H1 (cell line): ENCODE measurements around the gene MACROH2A1. TPM values are rescaled to one million over a fixed set of nuclear protein-coding genes. Genes with fewer than 3 reads are reported as not detected.

Experiments
- CTCF ChIA-PET: fragments of 300-600 bp; sonication (Branson Sonifier 250); formaldehyde crosslinking; loops from one replicate; lab custom pipeline; 2021; ENCODE audit not compliant: partially characterized antibody; lab: Charles Lee
- POLR2A ChIA-PET: fragments of 300-600 bp; sonication (Branson Sonifier 250); formaldehyde crosslinking; loops from one replicate; lab custom pipeline; 2021; ENCODE audit warnings: inconsistent platforms; ENCODE audit not compliant: partially characterized antibody; lab: Charles Lee
- DNase-seq, 2 experiments: peaks; one replicate each; pipeline versions ENCODE4 v3.0.0 to v3.0.0-alpha.2; 2010 to 2022; ENCODE audit warnings: low spot score in 2 of 2, low read depth in 1 of 2, mixed read lengths in 1 of 2
- FAIRE-seq: peaks from 2 replicates; lab custom pipeline; 2011; peaks lifted over from hg19 to GRCh38; lab: Jason Lieb, UNC
- H2AFZ ChIP-seq: 2 replicates; pipeline ENCODE4 v1.8.1; 2012; ENCODE audit warnings: low read length, inconsistent platforms
- H2AK5ac ChIP-seq: 2 replicates; pipeline ENCODE4 v1.6.1; 2013; ENCODE audit warnings: low read depth, low read length
- H2BK120ac ChIP-seq: replicated peaks from 2 replicates; pipeline ENCODE3; 2013; ENCODE audit warnings: low read depth, low read length, inconsistent platforms
- H2BK12ac ChIP-seq: 2 replicates; pipeline ENCODE4 v1.6.1; 2013; ENCODE audit warnings: low read depth, low read length
- H2BK15ac ChIP-seq: 2 replicates; pipeline ENCODE4 v1.6.1; 2013; ENCODE audit warnings: low read length
- H2BK20ac ChIP-seq: 2 replicates; pipeline ENCODE4 v1.6.1; 2013; ENCODE audit warnings: low read length
- H2BK5ac ChIP-seq: 2 replicates; pipeline ENCODE4 v1.6.1; 2013; ENCODE audit warnings: low read depth, low read length
- H3K14ac ChIP-seq: 2 replicates; pipeline ENCODE4 v1.6.1; 2013; ENCODE audit warnings: inconsistent platforms; ENCODE audit not compliant: insufficient read length
- H3K18ac ChIP-seq: 2 replicates; pipeline ENCODE4 v1.6.1; 2013; ENCODE audit warnings: low read length; ENCODE audit errors: extremely low read depth
- H3K23ac ChIP-seq: 2 replicates; pipeline ENCODE4 v1.6.1; 2013; ENCODE audit warnings: inconsistent platforms; ENCODE audit not compliant: insufficient read length
- H3K23me2 ChIP-seq: 2 replicates; pipeline ENCODE4 v1.6.1; 2013; ENCODE audit warnings: low read depth, low read length
- H3K27ac ChIP-seq: 2 replicates; pipeline ENCODE4 v1.6.1; 2011; ENCODE audit warnings: low read depth, low read length, inconsistent platforms
- H3K27me3 ChIP-seq, 4 experiments: replicated peaks in 1 of 4; 1 replicate in 1 of 4; 2 replicates in 3 of 4; pipeline versions ENCODE4 v1.6.1 to v1.8.1; 2011 to 2013; ENCODE audit warnings: low read length in 3 of 4, mild to moderate bottlenecking in 3 of 4, inconsistent platforms in 2 of 4, mixed read lengths in 2 of 4, moderate library complexity in 1 of 4; ENCODE audit not compliant: control insufficient read depth in 3 of 4, insufficient read depth in 3 of 4; ENCODE audit errors: extremely low read depth in 1 of 4
- H3K36me3 ChIP-seq, 4 experiments: 2 replicates each; pipeline versions ENCODE4 v1.6.1 to v1.8.1; 2011 to 2013; ENCODE audit warnings: mild to moderate bottlenecking in 4 of 4, low read length in 3 of 4, moderate library complexity in 2 of 4, control low read depth in 1 of 4, inconsistent platforms in 1 of 4; ENCODE audit not compliant: insufficient read depth in 4 of 4, control insufficient read depth in 2 of 4
- H3K4ac ChIP-seq: replicated peaks from 2 replicates; pipeline ENCODE3; 2013; ENCODE audit warnings: low read length, low read depth, mixed read lengths, inconsistent platforms; ENCODE audit not compliant: insufficient read length
- H3K4me1 ChIP-seq, 4 experiments: replicated peaks in 1 of 4; 1 replicate in 1 of 4; 2 replicates in 3 of 4; pipeline versions ENCODE4 v1.6.1 to v1.8.1; 2011 to 2013; ENCODE audit warnings: low read length in 3 of 4, inconsistent platforms in 2 of 4, mixed read lengths in 1 of 4; ENCODE audit not compliant: insufficient read depth in 4 of 4, control insufficient read depth in 3 of 4
- H3K4me2 ChIP-seq, 2 experiments: 2 replicates each; pipeline versions ENCODE4 v1.6.1 to v1.8.1; 2011 to 2013; ENCODE audit warnings: low read depth in 2 of 2, low read length in 2 of 2, control low read depth in 1 of 2, inconsistent platforms in 1 of 2, mild to moderate bottlenecking in 1 of 2; ENCODE audit not compliant: insufficient read depth in 1 of 2
- H3K4me3 ChIP-seq, 4 experiments: fragments of 200-600, 300-600 bp in 1 of 4; sonication (generic), shearing (Covaris generic), sonication (Bioruptor Twin) in 1 of 4; 2 replicates each; pipeline versions ENCODE4 v1.5.1 to v1.8.1; 2011 to 2016; ENCODE audit warnings: low read length in 4 of 4, low read depth in 3 of 4, control low read depth in 2 of 4, inconsistent platforms in 2 of 4, mild to moderate bottlenecking in 2 of 4, mixed read lengths in 1 of 4, moderate library complexity in 1 of 4; ENCODE audit not compliant: insufficient read depth in 2 of 4; ENCODE audit errors: extremely low read depth in 1 of 4
- H3K56ac ChIP-seq: replicated peaks from 2 replicates; pipeline ENCODE3; 2013; ENCODE audit warnings: low read depth, mild to moderate bottlenecking, mixed read lengths, low read length, inconsistent platforms; ENCODE audit not compliant: insufficient read length
- H3K79me1 ChIP-seq: 2 replicates; pipeline ENCODE4 v1.6.1; 2013; ENCODE audit warnings: low read depth, low read length, control low read depth
- H3K79me2 ChIP-seq, 2 experiments: 2 replicates each; pipeline versions ENCODE4 v1.6.1 to v1.8.1; 2012 to 2013; ENCODE audit warnings: low read length in 2 of 2, mild to moderate bottlenecking in 2 of 2, inconsistent platforms in 1 of 2; ENCODE audit not compliant: insufficient read depth in 2 of 2, control insufficient read depth in 1 of 2
- H3K9ac ChIP-seq, 4 experiments: replicated peaks in 1 of 4; 1 replicate in 1 of 4; 2 replicates in 3 of 4; pipeline versions ENCODE4 v1.6.1 to v1.8.1; 2011 to 2013; ENCODE audit warnings: low read depth in 3 of 4, low read length in 3 of 4, control low read depth in 2 of 4, mild to moderate bottlenecking in 2 of 4, moderate library complexity in 2 of 4, inconsistent platforms in 1 of 4; ENCODE audit errors: extremely low read depth in 1 of 4
- H3K9me3 ChIP-seq, 2 experiments: 2 replicates each; pipeline versions ENCODE4 v1.6.1 to v1.8.1; 2012 to 2013; ENCODE audit warnings: mild to moderate bottlenecking in 2 of 2, moderate library complexity in 2 of 2, control low read depth in 1 of 2, inconsistent platforms in 1 of 2, low read depth in 1 of 2, low read length in 1 of 2, mixed read lengths in 1 of 2; ENCODE audit not compliant: insufficient read depth in 2 of 2
- H4K20me1 ChIP-seq, 2 experiments: replicated peaks in 1 of 2; 2 replicates each; pipeline versions ENCODE3 to v1.8.1; 2011 to 2013; ENCODE audit warnings: inconsistent platforms in 2 of 2, low read length in 2 of 2, mild to moderate bottlenecking in 1 of 2; ENCODE audit not compliant: insufficient read depth in 2 of 2, control insufficient read depth in 1 of 2
- H4K5ac ChIP-seq: 2 replicates; pipeline ENCODE4 v1.6.1; 2013; ENCODE audit warnings: low read length, low read depth, mixed read lengths, inconsistent platforms; ENCODE audit not compliant: insufficient read length
- H4K8ac ChIP-seq: 2 replicates; pipeline ENCODE4 v1.8.0; 2013; ENCODE audit warnings: mild to moderate bottlenecking, moderate library complexity, low read length, inconsistent platforms; ENCODE audit not compliant: insufficient read depth; ENCODE audit errors: extremely low read depth
- H4K91ac ChIP-seq: replicated peaks from 2 replicates; pipeline ENCODE3; 2013; ENCODE audit warnings: low read length, mixed read lengths, inconsistent platforms; ENCODE audit not compliant: insufficient read length
- BACH1 ChIP-seq: IDR thresholded peaks from 2 replicates; pipeline ENCODE4 v1.6.1; 2012; ENCODE audit warnings: low read length, improper control_type of control experiment
- BCL11A ChIP-seq, 2 experiments: IDR thresholded peaks; one replicate each; pipeline ENCODE4 v1.6.1; 2011; ENCODE audit warnings: low read depth in 2 of 2, low read length in 2 of 2, mild to moderate bottlenecking in 2 of 2
- BRCA1 ChIP-seq: IDR thresholded peaks from 2 replicates; pipeline ENCODE4 v1.6.1; 2012; ENCODE audit warnings: low read depth, low read length, improper control_type of control experiment
- CBX8 ChIP-seq: fragments of 300-800, 300-1000 bp; sonication (generic); IDR thresholded peaks from 2 replicates; pipeline ENCODE4 v1.7.1; 2016; ENCODE audit warnings: low read depth, low read length, borderline replicate concordance
- CTBP2 ChIP-seq: IDR thresholded peaks from 2 replicates; pipeline ENCODE4 v1.7.0; 2011; ENCODE audit warnings: borderline replicate concordance, mild to moderate bottlenecking, moderate library complexity, mixed read lengths, low read length; ENCODE audit not compliant: insufficient read depth, insufficient read length
- HDAC2 ChIP-seq, 2 experiments: fragments of 300-600 bp in 1 of 2; sonication (generic) in 1 of 2; IDR thresholded peaks; 2 replicates each; pipeline ENCODE4 v1.6.1; 2011 to 2012; ENCODE audit warnings: low read depth in 2 of 2, low read length in 2 of 2, mild to moderate bottlenecking in 2 of 2, moderate library complexity in 2 of 2, borderline replicate concordance in 1 of 2, inconsistent platforms in 1 of 2
- JUN ChIP-seq: IDR thresholded peaks from 2 replicates; pipeline ENCODE4 v1.6.1; 2011; ENCODE audit warnings: low read depth, mild to moderate bottlenecking, improper control_type of control experiment, low read length
- MAFK ChIP-seq: IDR thresholded peaks from 2 replicates; pipeline ENCODE4 v1.6.1; 2012; ENCODE audit warnings: low read depth, mild to moderate bottlenecking, improper control_type of control experiment, low read length
- SAP30 ChIP-seq: fragments of 300-600 bp; sonication (generic); IDR thresholded peaks from 2 replicates; pipeline ENCODE4 v1.7.1; 2012; ENCODE audit warnings: low read length, moderate library complexity, mild to moderate bottlenecking, inconsistent platforms; ENCODE audit not compliant: insufficient read depth, insufficient replicate concordance
- SIX5 ChIP-seq: IDR thresholded peaks from 2 replicates; pipeline ENCODE4 v1.6.1; 2011; ENCODE audit warnings: mild to moderate bottlenecking, low read depth, low read length
- SP4 ChIP-seq: IDR thresholded peaks from 2 replicates; pipeline ENCODE4 v1.6.1; 2012; ENCODE audit warnings: low read length, inconsistent platforms
- polyA plus RNA-seq, 7 experiments: library from polyadenylated mRNA; depleted of rRNA in 3 of 7; stranded (reverse) in 5 of 7; unstranded in 2 of 7; fragments of >200 nt in 5 of 7; fragments of 200-250 nt in 2 of 7; gene quantifications; 1 replicate in 5 of 7; 2 replicates in 1 of 7; 4 replicates in 1 of 7; pipeline versions ENCODE4 v1.2.1 to v1.2.3, GENCODE V29; 2011 to 2013; ENCODE audit warnings: missing spikeins in 2 of 7, mixed read lengths in 2 of 7
- total RNA-seq: library from RNA; stranded (reverse); fragmentation: NEBNext Ultra II Directional; extraction: Animal tissue kit (Norgen Biotek cat#: 25700); gene quantifications from 2 replicates; pipeline ENCODE4 v1.2.1, GENCODE V29; 2021
- TF ChIP-seq, protein P1 (sequence below), 3 experiments: IDR thresholded peaks; 1 replicate in 2 of 3; 2 replicates in 1 of 3; pipeline versions ENCODE4 v1.5.1 to v1.6.1; 2011; ENCODE audit warnings: low read length in 3 of 3, mild to moderate bottlenecking in 3 of 3, inconsistent platforms in 2 of 3, low read depth in 1 of 3, moderate library complexity in 1 of 3; ENCODE audit not compliant: insufficient read depth in 1 of 3; ENCODE audit errors: control extremely low read depth in 1 of 3

Gene MACROH2A1
- total and polyA plus RNA-seq, 2 of the 8 experiments (the other 6 are each of a cell fraction or from before 2014, with no cell fraction given), result 60.0 to 92.3 TPM

DNA sequence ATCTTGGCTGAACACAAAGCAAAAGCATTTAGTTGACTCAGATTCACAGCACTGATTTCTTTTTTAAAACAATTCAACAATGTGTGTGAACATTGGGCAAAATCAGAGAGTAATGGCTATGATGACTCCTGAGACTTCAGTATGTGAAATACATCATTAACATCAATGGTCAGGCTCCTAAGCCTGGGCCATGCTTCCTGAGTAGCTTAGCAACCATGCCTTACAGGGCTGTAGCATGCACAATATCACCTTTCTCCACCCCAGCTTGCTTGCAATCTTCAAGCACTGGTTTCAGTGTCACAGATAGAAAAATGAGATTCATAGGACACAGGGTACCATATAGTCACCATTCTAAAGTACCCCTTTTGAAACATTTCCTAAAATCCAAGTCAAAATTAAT, 41.3 kb downstream of the MACROH2A1 start:
- Histone ChIP-seq H3K4me2 (no peak overlapping the region), H3K9me3 (no peaks in the 10 kb centered on the region), H2BK5ac (no peak overlapping the region), H3K4me3 (no peak overlapping the region), H2BK120ac (no peak overlapping the region), H2AK5ac (no peak overlapping the region), H3K9ac (no peak overlapping the region), H2AFZ (no peak overlapping the region), H4K8ac (no peak overlapping the region), H3K18ac (no peak overlapping the region), H3K56ac (no peak overlapping the region), H2BK20ac (no peak overlapping the region), H3K79me2 (no peaks in the 10 kb centered on the region), H3K23me2 (no peaks in the 10 kb centered on the region), H2BK15ac (no peak overlapping the region), H3K4me1 (no peaks in the 10 kb centered on the region), H3K23ac (no peak overlapping the region), H4K5ac (no peak overlapping the region), H2BK12ac (no peak overlapping the region), H3K36me3 (peaks cover 0 to 2% (median 0%) of the 10 kb centered on the region in 4 experiments; a peak in 4 of 8 replicates), H4K20me1 (peaks cover 0 to 7% of the 10 kb centered on the region in 2 experiments), H3K14ac (no peak overlapping the region), H3K4ac (no peak overlapping the region), H3K27me3 (no peaks in the 10 kb centered on the region), H4K91ac (no peak overlapping the region), H3K79me1 (no peaks in the 10 kb centered on the region), H3K27ac (no peak overlapping the region)
- FAIRE-seq (no peak), DNase-seq (no peak)
- ChIA-PET POLR2A (interaction anchor here (1.0 kb wide), 1 partner anchor 13 kb away, joined by 3 read pairs; no protein-coding TSS in a partner anchor), CTCF (interaction anchor here (1.0 to 1.3 kb wide), 2 partner anchors 19 to 68 kb away, joined by 3 to 4 read pairs; no protein-coding TSS in a partner anchor)
- TF ChIP-seq HDAC2 (IDR thresholded peaks at IDR 0.05; ENCODE audit: borderline replicate concordance in 1 of 2, low read depth in 2 of 2, low read length in 2 of 2), result no peak
- TF ChIP-seq SAP30, result no peak
- no peak for TF ChIP-seq JUN
- no peak for TF ChIP-seq CTBP2
- TF ChIP-seq BRCA1, result no peak
- no peak for TF ChIP-seq CBX8
- no peak for TF ChIP-seq MAFK
- TF ChIP-seq BACH1, result no peak
- TF ChIP-seq SIX5, result no peak
- TF ChIP-seq, protein P1, sequence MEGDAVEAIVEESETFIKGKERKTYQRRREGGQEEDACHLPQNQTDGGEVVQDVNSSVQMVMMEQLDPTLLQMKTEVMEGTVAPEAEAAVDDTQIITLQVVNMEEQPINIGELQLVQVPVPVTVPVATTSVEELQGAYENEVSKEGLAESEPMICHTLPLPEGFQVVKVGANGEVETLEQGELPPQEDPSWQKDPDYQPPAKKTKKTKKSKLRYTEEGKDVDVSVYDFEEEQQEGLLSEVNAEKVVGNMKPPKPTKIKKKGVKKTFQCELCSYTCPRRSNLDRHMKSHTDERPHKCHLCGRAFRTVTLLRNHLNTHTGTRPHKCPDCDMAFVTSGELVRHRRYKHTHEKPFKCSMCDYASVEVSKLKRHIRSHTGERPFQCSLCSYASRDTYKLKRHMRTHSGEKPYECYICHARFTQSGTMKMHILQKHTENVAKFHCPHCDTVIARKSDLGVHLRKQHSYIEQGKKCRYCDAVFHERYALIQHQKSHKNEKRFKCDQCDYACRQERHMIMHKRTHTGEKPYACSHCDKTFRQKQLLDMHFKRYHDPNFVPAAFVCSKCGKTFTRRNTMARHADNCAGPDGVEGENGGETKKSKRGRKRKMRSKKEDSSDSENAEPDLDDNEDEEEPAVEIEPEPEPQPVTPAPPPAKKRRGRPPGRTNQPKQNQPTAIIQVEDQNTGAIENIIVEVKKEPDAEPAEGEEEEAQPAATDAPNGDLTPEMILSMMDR (IDR thresholded peaks at IDR 0.05; ENCODE audit: control extremely low read depth in 1 of 3, insufficient read depth in 1 of 3, low read depth in 1 of 3, low read length in 3 of 3), result no peak
- no peak for TF ChIP-seq SP4
- no peak for TF ChIP-seq BCL11A (IDR thresholded peaks at IDR 0.05; ENCODE audit: low read depth in 2 of 2, low read length in 2 of 2)
